Ishikawa (cell line): ENCODE data around the gene TMEM17.

Source experiments
- CEBPB ChIP-seq: IDR thresholded peaks from 2 replicates; pipeline ENCODE4 v1.6.1; 2012
- CREB1 ChIP-seq: IDR thresholded peaks from 2 replicates; pipeline ENCODE4 v1.6.1; 2012; ENCODE audit warnings: low read depth
- EGR1 ChIP-seq: IDR thresholded peaks from 2 replicates; pipeline ENCODE4 v1.6.1; 2012
- EP300 ChIP-seq: IDR thresholded peaks from 2 replicates; pipeline ENCODE4 v1.6.1; 2012; ENCODE audit warnings: borderline replicate concordance
- FOXM1 ChIP-seq: IDR thresholded peaks from 2 replicates; pipeline ENCODE4 v1.6.1; 2012; ENCODE audit warnings: low read depth, borderline replicate concordance
- NFIC ChIP-seq: IDR thresholded peaks from 2 replicates; pipeline ENCODE4 v1.6.1; 2012
- RAD21 ChIP-seq: IDR thresholded peaks from 2 replicates; pipeline ENCODE4 v1.6.1; 2012; ENCODE audit warnings: low read depth
- TAF1 ChIP-seq: IDR thresholded peaks from 2 replicates; pipeline ENCODE4 v1.6.1; 2012; ENCODE audit warnings: low read depth, mild to moderate bottlenecking
- TCF12 ChIP-seq: IDR thresholded peaks from 2 replicates; pipeline ENCODE4 v1.6.1; 2012; ENCODE audit warnings: low read depth
- TEAD4 ChIP-seq: IDR thresholded peaks from 2 replicates; pipeline ENCODE4 v1.6.1; 2012
- YY1 ChIP-seq: IDR thresholded peaks from 2 replicates; pipeline ENCODE4 v1.6.1; 2012; ENCODE audit warnings: low read depth
- ZBTB7A ChIP-seq: IDR thresholded peaks from 2 replicates; pipeline ENCODE4 v1.6.1; 2012; ENCODE audit warnings: low read depth
- TF ChIP-seq, protein P1 (sequence below): IDR thresholded peaks from 2 replicates; pipeline ENCODE4 v1.6.1; 2012; ENCODE audit warnings: low read depth, mild to moderate bottlenecking
- TF ChIP-seq, protein P2 (sequence below): IDR thresholded peaks from 2 replicates; pipeline ENCODE4 v1.6.1; 2012
- TF ChIP-seq, protein P3 (sequence below): IDR thresholded peaks from 2 replicates; pipeline ENCODE4 v1.6.1; 2012

TMEM17 gene

GRCh38 chr2:62489702-62490101 lies 16.3 kb downstream of the TMEM17 start:
- TF ChIP-seq FOXM1, result no peak
- TF ChIP-seq RAD21, result no peak
- TF ChIP-seq, protein P1, sequence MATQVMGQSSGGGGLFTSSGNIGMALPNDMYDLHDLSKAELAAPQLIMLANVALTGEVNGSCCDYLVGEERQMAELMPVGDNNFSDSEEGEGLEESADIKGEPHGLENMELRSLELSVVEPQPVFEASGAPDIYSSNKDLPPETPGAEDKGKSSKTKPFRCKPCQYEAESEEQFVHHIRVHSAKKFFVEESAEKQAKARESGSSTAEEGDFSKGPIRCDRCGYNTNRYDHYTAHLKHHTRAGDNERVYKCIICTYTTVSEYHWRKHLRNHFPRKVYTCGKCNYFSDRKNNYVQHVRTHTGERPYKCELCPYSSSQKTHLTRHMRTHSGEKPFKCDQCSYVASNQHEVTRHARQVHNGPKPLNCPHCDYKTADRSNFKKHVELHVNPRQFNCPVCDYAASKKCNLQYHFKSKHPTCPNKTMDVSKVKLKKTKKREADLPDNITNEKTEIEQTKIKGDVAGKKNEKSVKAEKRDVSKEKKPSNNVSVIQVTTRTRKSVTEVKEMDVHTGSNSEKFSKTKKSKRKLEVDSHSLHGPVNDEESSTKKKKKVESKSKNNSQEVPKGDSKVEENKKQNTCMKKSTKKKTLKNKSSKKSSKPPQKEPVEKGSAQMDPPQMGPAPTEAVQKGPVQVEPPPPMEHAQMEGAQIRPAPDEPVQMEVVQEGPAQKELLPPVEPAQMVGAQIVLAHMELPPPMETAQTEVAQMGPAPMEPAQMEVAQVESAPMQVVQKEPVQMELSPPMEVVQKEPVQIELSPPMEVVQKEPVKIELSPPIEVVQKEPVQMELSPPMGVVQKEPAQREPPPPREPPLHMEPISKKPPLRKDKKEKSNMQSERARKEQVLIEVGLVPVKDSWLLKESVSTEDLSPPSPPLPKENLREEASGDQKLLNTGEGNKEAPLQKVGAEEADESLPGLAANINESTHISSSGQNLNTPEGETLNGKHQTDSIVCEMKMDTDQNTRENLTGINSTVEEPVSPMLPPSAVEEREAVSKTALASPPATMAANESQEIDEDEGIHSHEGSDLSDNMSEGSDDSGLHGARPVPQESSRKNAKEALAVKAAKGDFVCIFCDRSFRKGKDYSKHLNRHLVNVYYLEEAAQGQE, result no peak
- TF ChIP-seq NFIC, result no peak
- no peak for TF ChIP-seq TCF12
- TF ChIP-seq, protein P2, sequence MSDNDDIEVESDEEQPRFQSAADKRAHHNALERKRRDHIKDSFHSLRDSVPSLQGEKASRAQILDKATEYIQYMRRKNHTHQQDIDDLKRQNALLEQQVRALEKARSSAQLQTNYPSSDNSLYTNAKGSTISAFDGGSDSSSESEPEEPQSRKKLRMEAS, result no peak

GRCh38 chr2:62489162-62489561 lies 16.8 kb downstream of the TMEM17 start:
- TF ChIP-seq CEBPB, result no peak
- TF ChIP-seq, protein P1, result no peak
- TF ChIP-seq EP300, result no peak
- no peak for TF ChIP-seq RAD21
- TF ChIP-seq, protein P3, sequence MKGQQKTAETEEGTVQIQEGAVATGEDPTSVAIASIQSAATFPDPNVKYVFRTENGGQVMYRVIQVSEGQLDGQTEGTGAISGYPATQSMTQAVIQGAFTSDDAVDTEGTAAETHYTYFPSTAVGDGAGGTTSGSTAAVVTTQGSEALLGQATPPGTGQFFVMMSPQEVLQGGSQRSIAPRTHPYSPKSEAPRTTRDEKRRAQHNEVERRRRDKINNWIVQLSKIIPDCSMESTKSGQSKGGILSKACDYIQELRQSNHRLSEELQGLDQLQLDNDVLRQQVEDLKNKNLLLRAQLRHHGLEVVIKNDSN, result no peak
- no peak for TF ChIP-seq TEAD4
- no peak for TF ChIP-seq FOXM1
- no peak for TF ChIP-seq ZBTB7A
- no peak for TF ChIP-seq EGR1
- TF ChIP-seq YY1, result no peak
- TF ChIP-seq CREB1, result no peak
- no peak for TF ChIP-seq TCF12
- no peak for TF ChIP-seq TAF1

GRCh38 chr2:62486439-62486765 lies 19.6 kb downstream of the TMEM17 start:
- TF ChIP-seq, protein P3, result no peak
- TF ChIP-seq TAF1 (no peak), YY1 (no peak), FOXM1 (no peak), TCF12 (no peak), EGR1 (no peak), CREB1 (no peak), EP300 (no peak), CEBPB (no peak), RAD21 (no peak), ZBTB7A (no peak), TEAD4 (no peak), NFIC (no peak)
- TF ChIP-seq, protein P2, result no peak
- TF ChIP-seq, protein P1, result no peak

DNA sequence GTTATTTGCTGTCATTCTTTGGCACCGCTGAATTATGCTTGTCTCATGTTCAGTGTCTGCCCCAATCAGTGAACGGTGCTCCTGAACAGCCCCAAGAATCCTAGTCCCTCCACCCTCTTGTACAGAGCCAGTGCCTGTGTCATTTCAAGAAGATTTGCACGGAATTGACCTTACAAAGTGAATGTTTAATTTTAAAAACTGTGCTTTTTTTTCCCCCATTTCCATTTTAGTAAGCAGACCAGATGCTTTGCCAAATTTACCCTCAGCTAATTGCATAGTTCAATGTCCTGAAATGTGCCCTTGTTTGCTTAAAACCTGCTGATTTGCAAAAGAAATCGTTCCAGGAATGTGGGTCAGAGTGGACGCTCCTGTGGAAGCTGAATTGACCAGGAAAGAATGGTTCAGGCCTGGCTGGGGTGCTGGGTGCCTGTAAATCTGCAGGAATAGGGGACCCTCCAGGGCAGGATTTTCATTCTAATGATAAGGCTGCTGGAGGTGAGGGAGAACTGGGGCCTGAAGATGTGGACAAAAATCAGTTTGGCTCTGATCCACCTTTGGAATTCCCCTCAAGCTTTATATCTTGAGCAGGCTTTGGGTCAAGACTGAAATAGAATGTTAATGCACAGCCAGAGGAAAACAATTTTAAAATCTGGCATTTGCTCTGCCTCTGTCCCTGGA lies 20.1 kb downstream of the TMEM17 start:
- TF ChIP-seq, protein P2, result no peak
- TF ChIP-seq ZBTB7A, result no peak
- no peak for TF ChIP-seq FOXM1
- TF ChIP-seq RAD21, result no peak
- no peak for TF ChIP-seq EP300
- no peak for TF ChIP-seq TAF1
- TF ChIP-seq NFIC, result no peak
